Uterus (tissue), 2 donors: ENCODE measurements around the gene EXOC2.
"Not testable (repeated sequence)": the region's sequence is repeated elsewhere in the genome, so short reads cannot be mapped to it uniquely, and the experiment has no call there.

Experiments used
- CTCF ChIP-seq, 4 experiments: fragments of 200-600 bp in 2 of 4; fragments of 450-650 bp in 2 of 4; sonication (generic) in 2 of 4; IDR thresholded peaks; one replicate each; pipeline ENCODE4 v1.5.1; 2016 to 2019; ENCODE audit warnings: antibody characterized with exemption in 4 of 4, mild to moderate bottlenecking in 2 of 4, moderate library complexity in 1 of 4
- POLR2A ChIP-seq, 2 donors: fragments of 450-650 bp; IDR thresholded peaks; one replicate each; pipeline ENCODE4 v1.6.1; 2016; ENCODE audit warnings: antibody characterized with exemption in 2 of 2, mild to moderate bottlenecking in 1 of 2, moderate library complexity in 1 of 2

GRCh38 chr6:694431-695126 lies 1.6 kb upstream of the EXOC2 start:
- TF ChIP-seq POLR2A, CTCF (IDR thresholded peaks at IDR 0.05): not testable (repeated sequence)
